Neural cell (in vitro differentiated cells): ENCODE measurements around the gene CEP57. TPM values are rescaled to one million over a fixed set of nuclear protein-coding genes. Genes with fewer than 3 reads are reported as not detected.

Experiments
- H2AFZ ChIP-seq: fragments of 200-600, 300-800 bp; sonication (generic), shearing (Covaris generic); 2 replicates; pipeline ENCODE4 v1.6.0; 2014; ENCODE audit warnings: low read depth, mild to moderate bottlenecking, antibody characterized with exemption, low read length, moderate library complexity
- H3F3A ChIP-seq: fragments of 200-600 bp; shearing (Covaris generic); 2 replicates; pipeline ENCODE4 v1.6.1; 2016; ENCODE audit warnings: mild to moderate bottlenecking, moderate library complexity, mixed read lengths, antibody characterized with exemption, low read length; ENCODE audit not compliant: insufficient read depth, poor library complexity, severe bottlenecking
- H3K27ac ChIP-seq: fragments of 200-600, 300-800 bp; sonication (generic), shearing (Covaris generic); 2 replicates; pipeline ENCODE4 v1.5.1; 2014; ENCODE audit warnings: mild to moderate bottlenecking, low read length, moderate library complexity
- H3K27me3 ChIP-seq: fragments of 300-800, 200-600 bp; sonication (generic), shearing (Covaris generic); 2 replicates; pipeline ENCODE4 v1.6.0; 2014; ENCODE audit warnings: mild to moderate bottlenecking, low read depth, low read length, moderate library complexity; ENCODE audit not compliant: insufficient read depth
- H3K36me3 ChIP-seq: fragments of 300-800, 200-600 bp; sonication (generic), shearing (Covaris generic); 2 replicates; pipeline ENCODE4 v1.5.1; 2014; ENCODE audit warnings: mild to moderate bottlenecking, antibody characterized with exemption, low read length, moderate library complexity; ENCODE audit not compliant: insufficient read depth
- H3K4me2 ChIP-seq: fragments of 300-800, 200-600 bp; sonication (generic), shearing (Covaris generic); 2 replicates; pipeline ENCODE4 v1.6.0; 2014; ENCODE audit warnings: mild to moderate bottlenecking, low read length
- H3K4me3 ChIP-seq: fragments of 300-800, 200-600 bp; sonication (generic), shearing (Covaris generic); 2 replicates; pipeline ENCODE4 v1.5.1; 2014; ENCODE audit warnings: mild to moderate bottlenecking, low read length, moderate library complexity
- H3K79me2 ChIP-seq: fragments of 200-600 bp; shearing (Covaris generic); replicated peaks from 2 replicates; pipeline ENCODE4 v1.6.0; 2014; ENCODE audit warnings: mild to moderate bottlenecking, low read length, moderate library complexity; ENCODE audit not compliant: insufficient read depth
- H3K9ac ChIP-seq: fragments of 300-800, 200-600 bp; sonication (generic), shearing (Covaris generic); 2 replicates; pipeline ENCODE4 v1.6.1; 2016; ENCODE audit warnings: mild to moderate bottlenecking, low read length, mixed read lengths
- H3K9me2 ChIP-seq: fragments of 200-600 bp; shearing (Covaris generic); 2 replicates; pipeline ENCODE4 v1.6.1; 2016; ENCODE audit warnings: mild to moderate bottlenecking, low read length, mixed read lengths; ENCODE audit not compliant: insufficient read depth
- H3K9me3 ChIP-seq: fragments of 200-600, 300-800 bp; sonication (generic), shearing (Covaris generic); 2 replicates; pipeline ENCODE4 v1.6.1; 2016; ENCODE audit warnings: mild to moderate bottlenecking, mixed run types, low read length, moderate library complexity, mixed read lengths
- H4K20me1 ChIP-seq: fragments of 200-600 bp; shearing (Covaris generic); 2 replicates; pipeline ENCODE4 v1.6.1; 2016; ENCODE audit warnings: mild to moderate bottlenecking, mixed run types; ENCODE audit not compliant: insufficient read depth
- CTCF ChIP-seq: fragments of 450-650 bp; IDR thresholded peaks from 2 replicates; pipeline ENCODE4 v1.5.1; 2014; ENCODE audit warnings: antibody characterized with exemption, mild to moderate bottlenecking, moderate library complexity; ENCODE audit not compliant: poor library complexity, severe bottlenecking
- EP300 ChIP-seq: fragments of 450-650 bp; conservative IDR thresholded peaks from 2 replicates; pipeline ENCODE4 v1.6.1; 2014; ENCODE audit warnings: antibody characterized with exemption, mild to moderate bottlenecking, moderate library complexity; ENCODE audit not compliant: poor library complexity, severe bottlenecking
- EZH2 ChIP-seq: fragments of 200-600, 300-800 bp; shearing (Covaris generic), sonication (generic); IDR thresholded peaks from 2 replicates; pipeline ENCODE4 v1.6.1; 2014; ENCODE audit warnings: antibody characterized with exemption, low read length, borderline replicate concordance, mild to moderate bottlenecking; ENCODE audit not compliant: insufficient read depth, poor library complexity, severe bottlenecking
- MXI1 ChIP-seq: fragments of 450-650 bp; conservative IDR thresholded peaks from 2 replicates; pipeline ENCODE4 v1.6.1; 2014; ENCODE audit warnings: antibody characterized with exemption, mild to moderate bottlenecking; ENCODE audit not compliant: poor library complexity, severe bottlenecking
- POLR2AphosphoS5 ChIP-seq: IDR thresholded peaks from 2 replicates; pipeline ENCODE4 v1.6.1; 2012
- RAD21 ChIP-seq: fragments of 450-650 bp; conservative IDR thresholded peaks from 2 replicates; pipeline ENCODE4 v1.6.1; 2014; ENCODE audit warnings: antibody characterized with exemption, mild to moderate bottlenecking, moderate library complexity
- SMC3 ChIP-seq: fragments of 450-650 bp; conservative IDR thresholded peaks from 2 replicates; pipeline ENCODE4 v1.6.1; 2014; ENCODE audit warnings: antibody characterized with exemption, mild to moderate bottlenecking, moderate library complexity; ENCODE audit not compliant: poor library complexity
- TAF1 ChIP-seq: IDR thresholded peaks from 2 replicates; pipeline ENCODE4 v1.6.1; 2012; ENCODE audit warnings: low read depth
- polyA plus RNA-seq: library from polyadenylated mRNA; depleted of rRNA; stranded (reverse); fragments of >200 nt; gene quantifications from 2 replicates; pipeline ENCODE4 v1.2.3, GENCODE V29; 2014
- TF ChIP-seq, protein P1 (sequence below): IDR thresholded peaks from 2 replicates; pipeline ENCODE4 v1.6.1; 2012; ENCODE audit warnings: borderline replicate concordance

The CEP57 gene
- polyA plus RNA-seq, 1 donor from 2014 or later: 184 TPM

DNA sequence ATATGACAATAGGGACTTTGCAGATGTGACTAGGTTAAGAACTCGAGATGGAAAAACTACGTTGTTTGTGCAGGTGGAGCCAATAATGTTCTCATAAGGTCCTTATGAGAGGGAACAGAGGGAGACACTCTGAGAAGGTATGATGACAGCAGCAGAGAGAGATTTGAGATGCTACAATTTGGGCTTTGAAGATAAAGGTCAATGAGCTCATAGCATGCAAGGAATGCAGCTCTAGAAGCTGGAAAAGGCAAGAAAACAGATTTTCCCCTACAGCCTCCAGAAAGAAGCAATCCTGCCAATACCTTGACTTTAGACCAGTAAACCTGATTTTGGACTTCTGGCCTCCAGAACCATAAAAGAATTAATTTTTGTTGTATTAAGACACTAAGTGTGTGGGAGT lies 21.8 kb upstream of the CEP57 start:
- TF ChIP-seq SMC3 (no peak), RAD21 (no peak), EZH2 (no peak), MXI1 (no peak), TAF1 (no peak), EP300 (no peak), CTCF (no peak), POLR2AphosphoS5 (no peak)
- TF ChIP-seq, protein P1, sequence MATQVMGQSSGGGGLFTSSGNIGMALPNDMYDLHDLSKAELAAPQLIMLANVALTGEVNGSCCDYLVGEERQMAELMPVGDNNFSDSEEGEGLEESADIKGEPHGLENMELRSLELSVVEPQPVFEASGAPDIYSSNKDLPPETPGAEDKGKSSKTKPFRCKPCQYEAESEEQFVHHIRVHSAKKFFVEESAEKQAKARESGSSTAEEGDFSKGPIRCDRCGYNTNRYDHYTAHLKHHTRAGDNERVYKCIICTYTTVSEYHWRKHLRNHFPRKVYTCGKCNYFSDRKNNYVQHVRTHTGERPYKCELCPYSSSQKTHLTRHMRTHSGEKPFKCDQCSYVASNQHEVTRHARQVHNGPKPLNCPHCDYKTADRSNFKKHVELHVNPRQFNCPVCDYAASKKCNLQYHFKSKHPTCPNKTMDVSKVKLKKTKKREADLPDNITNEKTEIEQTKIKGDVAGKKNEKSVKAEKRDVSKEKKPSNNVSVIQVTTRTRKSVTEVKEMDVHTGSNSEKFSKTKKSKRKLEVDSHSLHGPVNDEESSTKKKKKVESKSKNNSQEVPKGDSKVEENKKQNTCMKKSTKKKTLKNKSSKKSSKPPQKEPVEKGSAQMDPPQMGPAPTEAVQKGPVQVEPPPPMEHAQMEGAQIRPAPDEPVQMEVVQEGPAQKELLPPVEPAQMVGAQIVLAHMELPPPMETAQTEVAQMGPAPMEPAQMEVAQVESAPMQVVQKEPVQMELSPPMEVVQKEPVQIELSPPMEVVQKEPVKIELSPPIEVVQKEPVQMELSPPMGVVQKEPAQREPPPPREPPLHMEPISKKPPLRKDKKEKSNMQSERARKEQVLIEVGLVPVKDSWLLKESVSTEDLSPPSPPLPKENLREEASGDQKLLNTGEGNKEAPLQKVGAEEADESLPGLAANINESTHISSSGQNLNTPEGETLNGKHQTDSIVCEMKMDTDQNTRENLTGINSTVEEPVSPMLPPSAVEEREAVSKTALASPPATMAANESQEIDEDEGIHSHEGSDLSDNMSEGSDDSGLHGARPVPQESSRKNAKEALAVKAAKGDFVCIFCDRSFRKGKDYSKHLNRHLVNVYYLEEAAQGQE: no peak
- no peaks in the 10 kb centered on the region for H4K20me1 ChIP-seq
- H3K4me2 ChIP-seq: no peak overlapping the region
- no peak overlapping the region for H3K9ac ChIP-seq
- H3K36me3 ChIP-seq: peaks cover 10% of the 10 kb centered on the region
- H3K9me2 ChIP-seq: no peaks in the 10 kb centered on the region
- no peaks in the 10 kb centered on the region for H3K27me3 ChIP-seq
- no peaks in the 10 kb centered on the region for H3F3A ChIP-seq
- H3K9me3 ChIP-seq: no peaks in the 10 kb centered on the region
- H3K79me2 ChIP-seq: no peaks in the 10 kb centered on the region
- no peak overlapping the region for H3K4me3 ChIP-seq
- H2AFZ ChIP-seq: no peak overlapping the region
- H3K27ac ChIP-seq: no peak overlapping the region

- H3K9me2 ChIP-seq: no peaks in the 10 kb centered on the region
- H3K36me3 ChIP-seq: peaks cover 12% of the 10 kb centered on the region
- H4K20me1 ChIP-seq: no peaks in the 10 kb centered on the region
- H3K79me2 ChIP-seq: no peaks in the 10 kb centered on the region
- H3K27me3 ChIP-seq: no peaks in the 10 kb centered on the region
- no peak overlapping the region for H2AFZ ChIP-seq
- no peak overlapping the region for H3K9ac ChIP-seq
- no peak overlapping the region for H3K4me3 ChIP-seq
- H3K27ac ChIP-seq: no peak overlapping the region
- no peak overlapping the region for H3K4me2 ChIP-seq
- no peaks in the 10 kb centered on the region for H3F3A ChIP-seq
- no peaks in the 10 kb centered on the region for H3K9me3 ChIP-seq
- TF ChIP-seq TAF1 (no peak), EP300 (no peak), RAD21 (no peak), SMC3 (no peak), EZH2 (no peak), POLR2AphosphoS5 (no peak), MXI1 (no peak)
Measured at GRCh38 chr11:95776859-95777258, 13.4 kb upstream of the CEP57 start.

DNA sequence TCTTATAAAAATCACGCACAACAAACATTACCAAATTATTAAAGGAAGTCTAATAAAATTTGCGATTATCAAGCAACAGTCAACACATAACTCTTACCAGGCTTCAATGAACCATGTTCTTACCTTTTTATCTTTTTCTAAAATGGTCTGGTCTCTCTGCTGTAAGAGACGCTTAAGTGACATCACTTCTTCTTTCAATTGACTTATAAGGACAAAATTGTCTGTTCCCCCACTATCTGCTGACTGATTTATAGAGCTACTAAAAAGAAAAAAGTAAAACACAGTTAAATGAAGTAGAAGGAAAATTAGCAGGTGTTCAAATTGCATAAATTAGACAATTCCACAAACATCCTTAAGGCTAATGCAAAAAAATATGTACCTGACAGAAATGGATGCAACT lies 11.6 kb upstream of the CEP57 start:
- no peak overlapping the region for H3K9ac ChIP-seq
- TF ChIP-seq, protein P1: no peak
- TF ChIP-seq SMC3 (no peak), MXI1 (no peak), POLR2AphosphoS5 (no peak), EP300 (no peak), RAD21 (no peak), EZH2 (no peak), CTCF (no peak), TAF1 (no peak)
- no peaks in the 10 kb centered on the region for H3F3A ChIP-seq
- H3K9me3 ChIP-seq: no peaks in the 10 kb centered on the region
- H3K36me3 ChIP-seq: peaks cover 5% of the 10 kb centered on the region
- no peak overlapping the region for H2AFZ ChIP-seq
- H3K27ac ChIP-seq: no peak overlapping the region
- no peak overlapping the region for H3K4me3 ChIP-seq
- H3K4me2 ChIP-seq: no peak overlapping the region
- H3K79me2 ChIP-seq: no peaks in the 10 kb centered on the region
- H3K27me3 ChIP-seq: no peaks in the 10 kb centered on the region
- H3K9me2 ChIP-seq: no peaks in the 10 kb centered on the region
- H4K20me1 ChIP-seq: no peaks in the 10 kb centered on the region
